Fibroblast of mammary gland (primary cell): Measurements from ENCODE around the gene RADIL.

Experiments used
- DNase-seq: peaks from one replicate; pipeline ENCODE4 v3.0.0-alpha.2; 2010; ENCODE audit warnings: low read depth
- H3K4me3 ChIP-seq: 2 replicates; pipeline ENCODE4 v1.5.1; 2011; ENCODE audit warnings: low read depth, mild to moderate bottlenecking, low read length, moderate library complexity; ENCODE audit not compliant: control insufficient read depth
- TF ChIP-seq, protein P1 (sequence below): conservative IDR thresholded peaks from 2 replicates; pipeline ENCODE4 v1.5.1; 2011; ENCODE audit warnings: low read depth, low read length, inconsistent platforms; ENCODE audit not compliant: control insufficient read depth, insufficient read depth

The RADIL gene

DNA sequence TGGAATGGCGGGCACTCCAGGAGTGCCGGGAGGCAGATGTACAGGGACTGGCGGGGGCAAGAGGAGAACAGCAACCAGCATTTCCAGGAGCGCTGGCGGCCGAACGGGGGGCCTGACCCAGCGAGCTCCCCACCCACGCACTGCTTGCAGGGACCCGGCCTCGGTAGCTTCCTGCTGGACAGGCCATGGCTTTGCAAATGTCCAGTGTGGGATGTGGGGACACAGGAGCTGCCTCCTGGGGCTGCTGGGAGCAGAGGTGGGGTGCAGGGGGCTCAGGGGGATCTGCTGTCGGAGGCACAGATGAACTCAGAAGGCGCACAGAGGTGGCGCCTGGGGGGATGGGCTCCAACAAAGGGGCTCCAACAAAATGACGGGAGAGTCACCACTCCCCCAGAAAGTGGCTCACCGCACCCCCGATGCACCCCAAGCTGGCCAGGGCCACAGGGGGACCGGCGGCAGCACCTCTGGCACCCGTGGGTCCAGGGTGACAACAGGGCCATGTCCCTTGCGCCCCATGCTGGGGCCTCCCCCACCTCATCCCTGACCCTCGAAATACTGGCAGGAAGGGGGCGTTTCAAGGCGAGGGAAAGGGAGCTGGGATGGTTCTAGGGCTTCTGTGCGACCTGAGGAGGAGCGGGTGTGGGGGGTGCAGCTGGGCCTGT, 67.0 kb downstream of the RADIL start:
- no peak overlapping the region for H3K4me3 ChIP-seq
- DNase-seq: no peak
- TF ChIP-seq, protein P1, sequence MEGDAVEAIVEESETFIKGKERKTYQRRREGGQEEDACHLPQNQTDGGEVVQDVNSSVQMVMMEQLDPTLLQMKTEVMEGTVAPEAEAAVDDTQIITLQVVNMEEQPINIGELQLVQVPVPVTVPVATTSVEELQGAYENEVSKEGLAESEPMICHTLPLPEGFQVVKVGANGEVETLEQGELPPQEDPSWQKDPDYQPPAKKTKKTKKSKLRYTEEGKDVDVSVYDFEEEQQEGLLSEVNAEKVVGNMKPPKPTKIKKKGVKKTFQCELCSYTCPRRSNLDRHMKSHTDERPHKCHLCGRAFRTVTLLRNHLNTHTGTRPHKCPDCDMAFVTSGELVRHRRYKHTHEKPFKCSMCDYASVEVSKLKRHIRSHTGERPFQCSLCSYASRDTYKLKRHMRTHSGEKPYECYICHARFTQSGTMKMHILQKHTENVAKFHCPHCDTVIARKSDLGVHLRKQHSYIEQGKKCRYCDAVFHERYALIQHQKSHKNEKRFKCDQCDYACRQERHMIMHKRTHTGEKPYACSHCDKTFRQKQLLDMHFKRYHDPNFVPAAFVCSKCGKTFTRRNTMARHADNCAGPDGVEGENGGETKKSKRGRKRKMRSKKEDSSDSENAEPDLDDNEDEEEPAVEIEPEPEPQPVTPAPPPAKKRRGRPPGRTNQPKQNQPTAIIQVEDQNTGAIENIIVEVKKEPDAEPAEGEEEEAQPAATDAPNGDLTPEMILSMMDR: no peak

DNA sequence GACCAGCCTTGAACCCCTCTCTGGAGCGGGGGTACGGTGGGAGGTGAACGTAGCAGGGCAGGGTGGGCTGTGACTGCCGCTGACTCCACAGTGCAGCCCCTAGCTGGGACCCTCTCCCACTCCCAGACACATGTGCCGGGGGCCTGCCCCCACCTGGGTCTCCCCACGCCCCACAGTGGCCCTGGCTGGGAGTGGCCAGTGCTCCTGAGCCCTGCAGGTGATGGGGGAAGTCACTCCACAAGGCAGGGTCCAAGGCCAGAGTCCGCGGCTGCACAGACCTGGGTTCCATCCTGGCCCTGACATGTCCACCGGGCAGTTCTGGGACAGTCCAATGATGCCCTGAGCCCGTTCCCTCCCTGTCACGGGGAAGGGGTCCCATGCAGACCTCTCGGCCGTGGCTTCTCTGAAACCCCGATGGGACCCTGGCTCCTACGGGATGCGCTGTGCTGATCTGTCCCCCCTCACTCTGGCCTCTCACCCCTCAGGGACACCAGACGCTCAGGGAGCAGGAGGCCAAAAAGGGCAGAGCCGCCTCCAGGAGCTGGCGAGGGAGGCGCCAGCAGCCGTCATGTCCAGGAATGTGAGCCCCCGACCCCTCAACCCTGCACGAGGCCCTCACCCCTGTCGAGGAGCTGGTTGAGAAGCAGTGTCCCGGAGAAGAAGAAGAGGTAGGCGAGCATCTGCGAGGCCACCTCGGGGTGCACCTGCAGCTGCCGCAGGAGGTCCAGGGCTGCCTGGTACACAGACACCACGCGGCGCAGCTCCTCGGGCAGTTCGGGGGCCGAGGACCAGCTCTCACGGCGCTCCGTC, 67.7 kb downstream of the RADIL start:
- no peak for DNase-seq
- no peak overlapping the region for H3K4me3 ChIP-seq
- TF ChIP-seq, protein P1: no peak

GRCh38 chr7:4815121-4815520, 68.4 kb downstream of the RADIL start:
- no peak for DNase-seq
- TF ChIP-seq, protein P1: no peak
- H3K4me3 ChIP-seq: no peak overlapping the region

DNA sequence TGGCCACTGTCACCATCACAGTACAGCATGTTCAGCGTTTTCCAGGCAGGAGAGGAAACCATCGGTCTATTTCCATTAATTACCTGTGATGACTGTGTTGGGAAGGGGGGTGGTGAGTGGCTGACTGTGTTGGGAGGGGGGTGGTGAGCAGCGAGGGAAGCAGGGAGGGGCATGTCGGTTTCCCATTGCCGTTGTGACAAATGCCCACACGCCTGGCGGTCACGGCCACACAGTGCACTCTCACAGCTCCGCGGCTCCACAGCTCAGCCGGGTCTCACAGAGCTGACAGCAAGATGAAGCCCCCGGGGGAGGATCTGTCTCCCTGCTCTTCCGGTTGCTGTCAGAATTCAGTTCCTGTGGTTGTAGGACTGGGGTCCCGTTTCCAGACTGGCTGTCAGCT, 69.1 kb downstream of the RADIL start:
- H3K4me3 ChIP-seq: no peak overlapping the region
- DNase-seq: no peak
- TF ChIP-seq, protein P1: no peak

- no peak overlapping the region for H3K4me3 ChIP-seq
- TF ChIP-seq, protein P1: no peak
- no peak for DNase-seq
These were observed 73.8 kb downstream of the RADIL start for GRCh38 chr7:4809666-4810065.

DNA sequence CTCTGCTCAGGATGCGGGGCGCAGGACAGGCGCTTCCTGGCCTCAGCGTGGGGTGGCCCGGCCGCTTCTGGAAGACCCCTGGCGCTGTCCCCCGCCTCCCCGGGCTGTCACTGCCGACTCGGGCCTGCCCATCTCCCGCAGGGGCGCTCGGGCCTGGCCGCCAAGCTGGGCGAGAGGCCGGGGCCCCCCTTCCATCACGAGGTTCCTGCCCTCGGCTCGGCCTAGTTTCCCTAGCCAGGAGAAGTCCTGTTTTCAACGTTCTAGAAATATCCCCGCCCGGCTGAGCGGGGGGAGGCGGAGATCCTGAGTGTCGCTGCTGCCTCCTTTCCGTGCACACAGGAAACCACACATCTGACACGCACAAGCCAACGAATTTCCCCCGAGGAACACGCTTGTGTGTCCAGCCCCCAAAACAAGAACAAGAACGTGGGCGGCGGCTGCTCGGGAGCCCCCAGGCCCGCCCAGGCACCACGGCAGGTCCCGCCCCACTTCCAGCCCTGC, 74.4 kb downstream of the RADIL start:
- TF ChIP-seq, protein P1: no peak
- no peak for DNase-seq
- H3K4me3 ChIP-seq: no peak overlapping the region
